ENCODE results near the gene SYCP2L.
"Not testable (repeated sequence)": the region's sequence is repeated elsewhere in the genome, so short reads cannot be mapped to it uniquely, and the experiment has no call there.

SYCP2L gene

DNA sequence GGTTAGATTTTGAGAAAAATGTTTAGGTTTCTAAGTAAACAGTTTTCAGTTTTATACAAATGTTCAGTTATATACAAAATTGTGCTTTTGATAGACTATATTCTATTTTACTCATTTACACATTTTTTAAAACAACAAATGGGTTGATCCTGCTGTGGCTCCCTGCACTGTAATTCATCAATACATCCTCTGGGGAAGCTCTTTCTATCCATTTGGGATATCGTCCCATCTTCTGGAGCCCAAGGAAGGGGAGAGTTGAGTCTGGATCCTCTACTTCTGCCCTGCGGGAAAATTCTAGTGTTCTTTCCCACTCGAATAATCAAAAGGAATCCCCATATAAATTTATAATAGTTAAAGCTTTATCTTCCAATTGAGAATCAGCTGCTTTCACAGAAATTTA lies 75.0 kb downstream of the SYCP2L start:
- DNase-seq = no peak

- no peak for DNase-seq
Measured at GRCh38 chr6:10962673-10963072, 75.8 kb downstream of the SYCP2L start.

- DNase-seq = no peak
Measured at GRCh38 chr6:10963113-10963512, 76.3 kb downstream of the SYCP2L start.

DNA sequence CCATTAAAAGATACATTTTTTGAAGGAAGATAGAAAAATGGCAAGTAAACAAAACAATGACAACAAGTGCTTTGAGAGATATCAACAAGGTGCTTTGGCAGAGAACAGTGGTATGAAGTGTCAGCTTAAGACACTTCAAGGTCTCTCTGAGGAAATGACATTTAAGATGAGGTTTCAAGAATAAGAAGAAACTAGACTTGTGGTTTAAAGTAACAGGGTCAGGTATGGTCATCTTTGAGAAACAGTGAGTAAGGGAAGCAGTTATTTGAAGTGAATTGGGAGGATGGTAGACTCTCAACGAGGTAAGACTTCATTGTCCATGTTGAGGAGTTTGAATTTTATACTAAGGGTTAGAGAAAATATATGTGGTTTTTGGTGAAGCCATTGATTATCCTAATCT lies 77.8 kb downstream of the SYCP2L start:
- no peak for DNase-seq

- no peak for DNase-seq
Measured at GRCh38 chr6:10968776-10969175, 81.9 kb downstream of the SYCP2L start.

GRCh38 chr6:10970731-10971130 lies 83.9 kb downstream of the SYCP2L start:
- DNase-seq = no peak

- DNase-seq = no peak
Measured at GRCh38 chr6:10972196-10972595, 85.3 kb downstream of the SYCP2L start.

DNA sequence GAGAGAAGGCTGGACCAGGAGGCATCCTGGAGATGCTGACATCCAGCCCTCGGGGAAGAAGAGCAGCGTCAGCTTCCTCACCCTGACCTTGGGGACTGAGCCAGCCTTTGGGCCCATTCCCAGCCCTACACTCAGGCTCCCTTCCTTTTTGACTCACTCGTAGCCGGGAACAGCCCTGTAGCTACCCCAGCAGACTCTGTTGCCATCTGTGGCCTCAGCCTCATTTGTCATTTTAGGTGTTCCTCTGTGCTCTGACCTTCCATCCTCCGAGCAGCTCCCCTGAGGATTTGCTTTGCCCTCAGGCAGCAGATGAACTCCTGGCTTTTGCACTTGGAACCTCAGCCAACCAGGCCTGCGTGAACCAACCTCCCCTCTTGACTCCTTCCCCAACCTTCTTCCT lies 89.7 kb downstream of the SYCP2L start:
- no peak for DNase-seq

DNA sequence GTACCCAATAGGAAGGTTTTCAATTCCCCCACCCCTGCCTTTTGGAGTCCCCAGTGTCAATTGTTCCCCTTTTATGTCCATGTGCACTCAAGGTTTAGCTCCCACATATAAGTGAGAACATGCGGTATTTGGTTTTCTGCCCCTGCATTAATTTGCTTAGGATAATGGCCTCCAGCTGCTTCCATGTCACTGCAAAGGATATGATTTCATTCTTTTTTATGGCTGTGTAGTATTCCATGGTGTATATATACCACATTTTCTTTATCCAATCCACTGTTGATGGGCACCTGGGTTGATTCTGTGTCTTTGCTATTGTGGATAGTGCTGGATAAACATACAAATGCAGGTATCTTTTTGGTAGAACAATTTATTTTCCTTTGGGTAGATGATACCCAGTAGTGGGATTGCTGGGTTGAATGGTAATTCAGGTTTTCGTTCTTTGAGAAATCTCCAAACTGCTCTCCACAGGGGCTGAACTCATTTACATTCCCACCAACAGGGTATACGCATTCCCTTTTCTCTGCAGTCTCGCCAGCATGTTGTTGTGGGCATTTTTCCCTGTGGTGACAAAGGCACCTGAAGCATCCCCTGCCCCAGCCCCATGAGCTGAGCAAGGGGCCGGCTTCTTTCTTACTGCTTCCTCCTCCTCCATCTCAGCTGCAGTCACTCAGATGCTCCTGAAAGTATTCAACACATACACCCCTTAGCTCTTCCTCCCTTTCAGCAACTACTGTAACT lies 90.5 kb downstream of the SYCP2L start:
- no peak for DNase-seq

DNA sequence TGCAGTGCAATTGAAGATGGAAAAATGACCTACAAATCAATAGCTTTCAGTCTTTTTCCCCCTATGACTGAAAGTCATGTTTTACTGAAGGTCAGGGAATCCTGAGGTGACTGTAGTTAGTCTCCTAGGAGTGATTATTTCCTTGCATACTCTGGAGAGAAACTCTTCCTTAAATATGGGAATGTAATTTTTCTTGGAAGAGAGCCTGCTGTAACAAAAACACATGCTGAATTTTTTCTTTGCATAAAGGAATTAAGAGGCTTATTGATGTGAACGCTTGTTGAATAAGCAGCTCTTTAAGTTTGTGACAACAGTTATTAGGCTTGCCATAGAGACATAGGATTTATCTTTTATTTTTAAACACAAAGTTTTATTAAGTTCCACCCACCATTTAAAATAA lies 92.8 kb downstream of the SYCP2L start:
- DNase-seq = no peak

DNA sequence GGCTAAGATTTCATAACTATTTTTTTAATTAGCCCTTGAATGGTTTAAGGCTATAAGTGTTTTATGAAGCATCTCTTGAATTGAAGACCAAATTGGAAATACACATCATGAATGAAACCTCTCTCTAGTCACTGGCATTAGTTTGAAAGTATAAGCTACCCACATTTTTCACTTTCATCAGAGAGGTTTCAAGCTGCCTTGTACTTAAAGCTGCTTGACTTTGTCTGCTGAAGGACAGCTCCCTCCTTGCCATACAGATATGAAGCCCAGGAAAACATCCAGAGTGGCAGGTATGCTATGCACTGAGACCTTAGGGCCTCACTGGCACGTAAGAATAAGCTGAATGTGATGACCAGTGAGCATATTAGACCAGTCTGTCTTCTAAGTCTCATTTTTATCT lies 94.6 kb downstream of the SYCP2L start:
- no peak for DNase-seq

DNA sequence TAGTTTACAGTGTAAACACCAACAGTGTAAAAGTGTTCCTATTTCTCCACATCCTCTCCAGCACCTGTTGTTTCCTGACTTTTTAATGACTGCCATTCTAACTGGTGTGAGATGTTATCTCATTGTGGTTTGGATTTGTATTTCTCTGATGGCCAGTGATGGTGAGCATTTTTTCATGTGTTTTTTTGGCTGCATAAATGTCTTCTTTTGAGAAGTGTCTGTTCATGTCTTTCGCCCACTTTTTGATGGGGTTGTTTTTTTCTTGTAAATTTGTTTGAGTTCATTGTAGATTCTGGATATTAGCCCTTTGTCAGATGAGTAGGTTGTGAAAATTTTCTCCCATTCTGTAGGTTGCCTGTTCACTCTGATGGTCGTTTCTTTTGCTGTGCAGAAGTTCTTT lies 98.1 kb downstream of the SYCP2L start:
- DNase-seq = not testable (repeated sequence)

GRCh38 chr6:10989587-10989986 lies 102.7 kb downstream of the SYCP2L start:
- DNase-seq = no peak

DNA sequence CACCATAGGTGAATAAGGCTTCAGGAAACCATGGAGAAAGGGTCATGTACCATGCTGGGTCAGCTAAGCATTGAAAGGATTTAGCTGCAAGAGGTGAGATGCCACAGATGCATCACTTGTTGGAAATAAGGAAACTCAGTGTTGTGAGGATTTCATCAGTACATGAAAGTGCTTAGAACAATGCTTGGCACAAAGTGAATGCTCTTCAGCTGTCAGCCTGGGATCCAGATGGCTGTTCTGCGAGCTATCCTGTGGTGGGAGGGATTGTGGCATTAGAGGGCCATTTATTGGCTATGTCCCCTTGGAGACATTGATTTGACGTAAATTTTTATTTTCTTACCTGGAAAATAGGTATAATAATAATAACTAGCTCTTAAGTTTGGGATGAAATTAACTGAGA lies 104.3 kb downstream of the SYCP2L start:
- DNase-seq = no peak

GRCh38 chr6:10993896-10994295 lies 107.0 kb downstream of the SYCP2L start:
- no peak for DNase-seq

DNA sequence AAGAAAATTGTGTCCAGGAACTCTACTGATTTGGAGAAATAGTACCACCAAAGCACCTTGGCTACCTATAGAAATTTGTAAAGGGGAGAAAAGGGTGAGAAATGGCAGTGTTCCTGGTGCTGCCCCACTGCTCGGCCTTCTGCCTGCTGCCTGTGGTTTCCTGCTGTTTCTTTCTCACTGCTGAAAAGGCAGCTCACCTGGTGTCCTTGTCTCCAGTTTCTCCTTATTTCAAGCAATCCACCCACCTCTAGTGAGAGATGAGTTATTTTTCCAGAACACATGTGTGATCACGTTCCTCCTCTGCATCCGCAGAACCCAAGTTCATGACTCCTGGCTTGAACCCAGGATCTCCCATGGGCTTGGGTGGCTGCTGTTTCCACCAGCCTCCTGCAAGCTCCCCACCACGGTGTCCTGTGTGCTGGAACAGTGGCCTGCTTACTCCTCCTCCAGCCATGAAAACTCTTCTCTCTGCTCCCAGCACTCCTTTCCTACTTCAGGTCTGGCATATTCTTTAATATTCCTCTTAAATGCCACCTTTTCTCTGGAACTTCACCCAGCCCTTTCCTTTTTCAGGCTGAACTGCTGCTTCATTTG lies 108.4 kb downstream of the SYCP2L start:
- no peak for DNase-seq

- no peak for DNase-seq
Measured at GRCh38 chr6:10999994-11000393, 113.1 kb downstream of the SYCP2L start.

- no peak for DNase-seq
Measured at GRCh38 chr6:11002176-11002575, 115.3 kb downstream of the SYCP2L start.

GRCh38 chr6:11003297-11003696 lies 116.4 kb downstream of the SYCP2L start:
- DNase-seq = not testable (repeated sequence)

DNA sequence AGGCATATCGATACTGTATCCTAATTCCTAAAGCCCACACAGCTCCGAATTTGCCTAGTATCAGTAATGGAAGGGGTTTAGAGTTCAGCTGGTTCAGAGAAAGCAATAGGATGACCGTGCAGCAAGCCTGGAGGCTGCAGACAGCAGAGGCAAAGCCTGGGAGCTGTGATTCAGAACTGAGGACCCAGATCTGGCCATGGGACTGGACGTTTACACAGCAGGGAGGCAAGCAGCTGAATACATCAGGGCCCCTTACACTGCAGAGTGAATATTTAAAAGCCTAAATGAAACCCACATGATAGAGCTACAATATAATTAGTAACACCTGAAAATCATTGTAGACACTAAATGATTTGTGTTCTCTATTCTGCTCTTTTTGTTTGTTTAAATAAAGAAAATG lies 119.2 kb downstream of the SYCP2L start:
- no peak for DNase-seq

DNA sequence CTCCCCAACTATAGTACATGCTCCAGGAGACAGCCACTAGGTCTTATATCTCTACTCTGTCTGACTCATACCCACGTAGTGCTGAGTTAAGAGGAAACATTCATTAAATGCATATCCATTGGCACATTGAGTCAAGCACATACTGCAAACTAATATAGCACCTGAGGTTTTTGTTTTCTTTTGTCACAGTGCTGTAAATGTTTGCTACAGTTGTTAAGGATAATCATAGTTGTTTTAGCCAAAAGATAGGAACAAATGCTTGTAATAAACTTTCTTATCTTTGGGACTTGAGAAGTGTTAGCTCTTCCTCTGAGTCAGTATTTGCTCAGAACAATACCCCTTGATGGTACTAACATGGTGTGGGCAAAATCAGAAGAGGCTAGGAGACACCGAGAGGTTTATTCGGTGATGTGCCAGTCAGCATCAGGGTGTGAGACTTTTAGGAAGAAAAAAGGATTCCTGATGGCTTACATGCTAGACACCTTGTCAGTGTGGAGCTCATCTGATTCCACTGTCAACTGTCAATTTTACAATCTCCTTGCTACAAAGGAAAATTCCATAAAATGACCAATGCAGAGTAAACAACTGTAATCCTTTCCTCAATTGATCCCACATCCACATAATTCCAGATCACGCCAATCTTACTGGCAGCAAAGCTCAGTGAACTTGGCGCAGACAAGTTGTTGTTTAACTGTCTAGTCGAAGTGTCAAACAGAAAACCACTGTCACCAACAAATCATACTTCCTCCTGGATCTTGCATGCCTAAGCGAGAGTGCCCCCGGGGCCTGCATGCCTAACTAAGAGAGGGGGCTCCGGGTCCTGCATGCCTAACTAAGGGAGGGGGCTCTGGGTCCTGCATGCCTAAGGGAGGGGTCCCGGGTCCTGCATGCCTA lies 121.1 kb downstream of the SYCP2L start:
- no peak for DNase-seq

GRCh38 chr6:11008821-11009220 lies 122.0 kb downstream of the SYCP2L start:
- DNase-seq = no peak

- no peak for DNase-seq
Measured at GRCh38 chr6:11009353-11009752, 122.5 kb downstream of the SYCP2L start.

DNA sequence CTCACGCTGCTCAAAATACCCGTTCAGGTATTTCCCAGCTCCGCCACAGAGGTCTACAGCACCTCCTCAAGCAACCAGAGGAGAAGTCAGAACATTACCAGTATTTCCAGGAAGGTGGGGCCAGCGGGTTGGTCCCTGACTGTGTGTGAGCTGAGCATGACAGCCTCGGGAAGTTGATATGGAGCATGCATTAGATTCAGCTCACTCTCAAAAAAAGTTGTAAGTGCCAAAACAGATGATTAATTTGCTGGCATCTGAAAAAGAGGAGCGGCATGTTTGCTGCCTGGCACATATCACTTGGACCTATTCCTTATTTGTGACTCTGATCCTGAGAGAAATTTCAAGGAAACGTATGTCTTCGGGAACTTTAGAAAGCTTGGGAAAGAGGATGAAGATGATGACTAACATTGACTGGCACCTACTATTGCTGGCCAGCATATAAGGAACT lies 125.0 kb downstream of the SYCP2L start:
- DNase-seq = no peak

Data from NCI-H2171 (cell line).